ENCODE results near the gene IQGAP3. TPM values are rescaled to one million over a fixed set of nuclear protein-coding genes. Genes with fewer than 3 reads are reported as not detected.
A peak's percentile ranks its signal among the peaks of the same experiment; 100 is the strongest.

IQGAP3 gene
- polyA plus RNA-seq, 2 of the 4 experiments (the other 2 are of a cell fraction), result 15.6 to 17.0 TPM

DNA sequence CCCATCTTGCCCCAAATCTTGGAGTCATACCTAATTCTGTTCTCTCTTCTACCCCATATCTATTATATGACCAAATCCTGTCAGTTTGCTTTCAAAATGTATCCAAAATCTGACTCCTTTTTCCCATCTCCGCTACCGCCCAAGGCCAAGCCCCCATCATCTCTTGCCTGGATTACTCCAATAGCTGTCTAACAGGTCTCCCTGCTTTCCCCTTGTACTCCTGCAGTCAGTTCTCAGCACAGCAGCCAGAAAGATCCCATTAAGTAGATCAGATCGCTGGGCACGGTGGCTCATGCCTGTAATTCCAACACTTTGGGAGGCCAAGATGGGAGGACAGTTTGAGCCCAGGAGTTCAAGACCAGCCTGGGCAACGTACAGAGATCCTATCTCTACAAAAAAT is 19.8 kb downstream of the IQGAP3 start:
- H3K4me3 ChIP-seq, result no peak overlapping the region
- no peak for DNase-seq (ENCODE audit: low read depth in 1 of 2, low spot score in 1 of 2)

DNA sequence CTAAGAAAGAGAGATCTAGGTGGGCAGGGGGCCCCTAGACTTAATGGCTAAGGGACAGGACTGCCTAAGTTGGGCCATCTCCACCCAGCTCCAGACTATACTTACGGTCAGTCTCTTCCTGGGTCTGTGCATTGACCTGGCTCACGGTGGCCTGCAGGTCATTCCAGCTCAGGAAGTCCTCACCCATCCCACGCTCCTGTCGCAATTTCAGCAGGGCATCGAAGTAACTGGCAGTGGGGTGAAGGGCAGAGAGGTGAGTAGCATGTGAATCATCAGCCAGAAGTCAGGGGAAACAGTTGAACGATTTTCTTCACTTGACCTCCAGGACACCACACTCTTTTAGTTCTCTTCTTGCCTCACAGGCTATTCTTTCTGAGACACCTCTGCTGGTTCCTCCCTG is 20.5 kb downstream of the IQGAP3 start:
- peak overlapping the region; percentile 47 for H3K4me2 ChIP-seq
- WGBS (ENCODE audit: missing lambda C conversion rate), result 40% methylated on average over 6 of the region's 6 CpGs
- POLR2A ChIA-PET, result interaction anchor here (0.5 to 1.0 kb wide), 2 partner anchors 51 to 243 kb away, joined by 3 to 6 read pairs; partner anchors contain the start of gene MEF2D

More for the DNA sequence above, 19.8 kb downstream of the IQGAP3 start:
- TF ChIP-seq FOSB (CRISPR knock-in tag; IDR thresholded peaks at IDR 0.05), result no peak
- TF ChIP-seq, protein P1, sequence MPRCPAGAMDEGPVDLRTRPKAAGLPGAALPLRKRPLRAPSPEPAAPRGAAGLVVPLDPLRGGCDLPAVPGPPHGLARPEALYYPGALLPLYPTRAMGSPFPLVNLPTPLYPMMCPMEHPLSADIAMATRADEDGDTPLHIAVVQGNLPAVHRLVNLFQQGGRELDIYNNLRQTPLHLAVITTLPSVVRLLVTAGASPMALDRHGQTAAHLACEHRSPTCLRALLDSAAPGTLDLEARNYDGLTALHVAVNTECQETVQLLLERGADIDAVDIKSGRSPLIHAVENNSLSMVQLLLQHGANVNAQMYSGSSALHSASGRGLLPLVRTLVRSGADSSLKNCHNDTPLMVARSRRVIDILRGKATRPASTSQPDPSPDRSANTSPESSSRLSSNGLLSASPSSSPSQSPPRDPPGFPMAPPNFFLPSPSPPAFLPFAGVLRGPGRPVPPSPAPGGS (IDR thresholded peaks at IDR 0.05), result no peak
- TF ChIP-seq RFX5 (IDR thresholded peaks at IDR 0.05), result no peak
- TF ChIP-seq EHMT2 (IDR thresholded peaks at IDR 0.05; ENCODE audit: low read depth), result no peak
- TF ChIP-seq HOXA7 (CRISPR knock-in tag; IDR thresholded peaks at IDR 0.05), result no peak
- TF ChIP-seq ZNF302 (CRISPR knock-in tag; IDR thresholded peaks at IDR 0.05), result no peak
- TF ChIP-seq SREBF2 (IDR thresholded peaks at IDR 0.05), result no peak
- TF ChIP-seq EHF (CRISPR knock-in tag; IDR thresholded peaks at IDR 0.05), result no peak
- TF ChIP-seq, protein P2, sequence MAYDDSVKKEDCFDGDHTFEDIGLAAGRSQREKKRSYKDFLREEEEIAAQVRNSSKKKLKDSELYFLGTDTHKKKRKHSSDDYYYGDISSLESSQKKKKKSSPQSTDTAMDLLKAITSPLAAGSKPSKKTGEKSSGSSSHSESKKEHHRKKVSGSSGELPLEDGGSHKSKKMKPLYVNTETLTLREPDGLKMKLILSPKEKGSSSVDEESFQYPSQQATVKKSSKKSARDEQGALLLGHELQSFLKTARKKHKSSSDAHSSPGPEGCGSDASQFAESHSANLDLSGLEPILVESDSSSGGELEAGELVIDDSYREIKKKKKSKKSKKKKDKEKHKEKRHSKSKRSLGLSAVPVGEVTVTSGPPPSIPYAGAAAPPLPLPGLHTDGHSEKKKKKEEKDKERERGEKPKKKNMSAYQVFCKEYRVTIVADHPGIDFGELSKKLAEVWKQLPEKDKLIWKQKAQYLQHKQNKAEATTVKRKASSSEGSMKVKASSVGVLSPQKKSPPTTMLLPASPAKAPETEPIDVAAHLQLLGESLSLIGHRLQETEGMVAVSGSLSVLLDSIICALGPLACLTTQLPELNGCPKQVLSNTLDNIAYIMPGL (CRISPR knock-in tag; IDR thresholded peaks at IDR 0.05; ENCODE audit: borderline replicate concordance), result no peak
- TF ChIP-seq TFCP2L1 (CRISPR knock-in tag; IDR thresholded peaks at IDR 0.05), result no peak
- TF ChIP-seq, protein P3, sequence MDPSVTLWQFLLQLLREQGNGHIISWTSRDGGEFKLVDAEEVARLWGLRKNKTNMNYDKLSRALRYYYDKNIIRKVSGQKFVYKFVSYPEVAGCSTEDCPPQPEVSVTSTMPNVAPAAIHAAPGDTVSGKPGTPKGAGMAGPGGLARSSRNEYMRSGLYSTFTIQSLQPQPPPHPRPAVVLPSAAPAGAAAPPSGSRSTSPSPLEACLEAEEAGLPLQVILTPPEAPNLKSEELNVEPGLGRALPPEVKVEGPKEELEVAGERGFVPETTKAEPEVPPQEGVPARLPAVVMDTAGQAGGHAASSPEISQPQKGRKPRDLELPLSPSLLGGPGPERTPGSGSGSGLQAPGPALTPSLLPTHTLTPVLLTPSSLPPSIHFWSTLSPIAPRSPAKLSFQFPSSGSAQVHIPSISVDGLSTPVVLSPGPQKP (IDR thresholded peaks at IDR 0.05; ENCODE audit: low read depth, low read length), result no peak
- no peak for TF ChIP-seq CHD2 (IDR thresholded peaks at IDR 0.05; ENCODE audit: low read length, partially characterized antibody)
- ATAC-seq (no peak), FAIRE-seq (no peak)
- Histone ChIP-seq H3K4me1 (peaks cover 20% of the 10 kb centered on the region), H3K27ac (peak overlapping the region in 1 of 2 experiments; percentile 57; a peak in 4 of 6 replicates), H3K9me3 (no peaks in the 10 kb centered on the region), H3K4me2 (peak overlapping the region; percentile 47)
- CTCF ChIA-PET, result interaction anchor here (1.6 kb wide), 1 partner anchor 72 kb away, joined by 4 read pairs; no protein-coding TSS in a partner anchor
- WGBS (ENCODE audit: missing lambda C conversion rate), result 76% methylated on average over 5 of the region's 5 CpGs
- POLR2A ChIA-PET, result interaction anchor here (1.0 kb wide), 1 partner anchor 52 kb away, joined by 3 read pairs; the partner anchor contains the start of gene MEF2D

DNA sequence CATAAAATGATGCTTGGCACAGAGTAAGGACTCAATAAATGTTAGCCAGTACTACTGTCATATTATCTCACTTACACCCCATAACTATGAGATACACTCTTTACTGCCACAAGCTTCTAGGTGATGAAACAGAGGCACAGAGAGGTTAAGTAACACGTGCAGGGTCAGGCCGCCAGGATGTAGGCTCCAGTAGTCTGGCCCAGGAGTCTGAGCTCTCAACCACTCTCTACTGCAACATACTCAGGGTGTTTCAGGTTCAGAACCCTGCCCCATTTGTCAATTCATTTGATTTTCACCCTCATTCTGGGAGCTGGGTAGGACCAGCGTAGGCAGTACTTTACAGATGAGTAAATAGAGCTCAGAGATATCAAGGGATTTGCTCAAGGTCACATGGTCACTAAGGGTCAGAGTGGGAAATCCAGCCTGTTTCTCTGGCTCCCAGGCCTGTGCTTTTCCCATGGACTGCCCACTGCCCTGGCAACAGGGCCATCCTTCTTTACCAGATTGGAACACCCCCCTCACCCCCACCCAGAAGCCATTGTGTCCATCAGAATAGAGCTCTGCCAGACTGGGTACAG is 21.2 kb downstream of the IQGAP3 start:
- peaks cover 20% of the 10 kb centered on the region for H3K4me1 ChIP-seq
- WGBS (ENCODE audit: missing lambda C conversion rate), result 94% methylated on average over 3 of the region's 3 CpGs
- FAIRE-seq, result no peak
- ChIA-PET CTCF (interaction anchor here (0.6 to 1.8 kb wide), 8 partner anchors 10 to 105 kb away, joined by 3 to 6 read pairs (median 4); partner anchors contain the start of gene MEF2D), POLR2A (interaction anchor here (0.5 kb wide), 1 partner anchor 33 kb away, joined by 3 read pairs; no protein-coding TSS in a partner anchor)
- H3K4me3 ChIP-seq, result no peak overlapping the region
- peak overlapping the region; percentile 38 to 57; a peak in 4 of 6 replicates for H3K27ac ChIP-seq
- DNase-seq (ENCODE audit: low read depth in 1 of 2, low spot score in 1 of 2), result no peak
- H3K4me2 ChIP-seq, result peak overlapping the region; percentile 47; the same call in 1 of the 3 replicates
- ATAC-seq, result no peak
- no peaks in the 10 kb centered on the region for H3K9me3 ChIP-seq
- TF ChIP-seq GATA3 (IDR thresholded peaks at IDR 0.05; ENCODE audit: borderline replicate concordance) (no peak), ZC3H11A (IDR thresholded peaks at IDR 0.05) (no peak), NFE2L2 (conservative IDR thresholded peaks at IDR 0.05; ENCODE audit: low read length) (no peak), KDM5A (IDR thresholded peaks at IDR 0.05) (no peak), CBX2 (IDR thresholded peaks at IDR 0.05; ENCODE audit: borderline replicate concordance, low read depth) (no peak), TP53 (CRISPR knock-in tag; IDR thresholded peaks at IDR 0.05) (no peak), MAFK (IDR thresholded peaks at IDR 0.05; ENCODE audit: partially characterized antibody) (no peak), HOXB13 (CRISPR knock-in tag; IDR thresholded peaks at IDR 0.05; ENCODE audit: low read depth) (no peak), HOXB5 (CRISPR knock-in tag; IDR thresholded peaks at IDR 0.05) (no peak)
- TF ChIP-seq, protein P2 (CRISPR knock-in tag; IDR thresholded peaks at IDR 0.05; ENCODE audit: borderline replicate concordance), result no peak

More for the DNA sequence above, 20.5 kb downstream of the IQGAP3 start:
- peak; percentile 29 to 37 for DNase-seq (ENCODE audit: low read depth in 1 of 2, low spot score in 1 of 2)
- CTCF ChIA-PET, result interaction anchor here (0.8 to 1.6 kb wide), 3 partner anchors 11 to 71 kb away, joined by 3 to 4 read pairs (median 4); no protein-coding TSS in a partner anchor
- no peaks in the 10 kb centered on the region for H3K9me3 ChIP-seq
- no peak for FAIRE-seq
- TF ChIP-seq, protein P4, sequence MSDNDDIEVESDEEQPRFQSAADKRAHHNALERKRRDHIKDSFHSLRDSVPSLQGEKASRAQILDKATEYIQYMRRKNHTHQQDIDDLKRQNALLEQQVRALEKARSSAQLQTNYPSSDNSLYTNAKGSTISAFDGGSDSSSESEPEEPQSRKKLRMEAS (IDR thresholded peaks at IDR 0.05), result no peak
- TF ChIP-seq, protein P5, sequence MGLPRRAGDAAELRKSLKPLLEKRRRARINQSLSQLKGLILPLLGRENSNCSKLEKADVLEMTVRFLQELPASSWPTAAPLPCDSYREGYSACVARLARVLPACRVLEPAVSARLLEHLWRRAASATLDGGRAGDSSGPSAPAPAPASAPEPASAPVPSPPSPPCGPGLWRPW (IDR thresholded peaks at IDR 0.05), result no peak
- TF ChIP-seq CHD4 (IDR thresholded peaks at IDR 0.05; ENCODE audit: borderline replicate concordance) (no peak), JUNB (IDR thresholded peaks at IDR 0.05) (peak; percentile 29; the same call in 1 of the 2 replicates), FOSL2 (IDR thresholded peaks at IDR 0.05) (peak; percentile 52; the same call in 1 of the 2 replicates), FOSL2 (CRISPR knock-in tag; IDR thresholded peaks at IDR 0.05) (peak; percentile 35; the same call in 1 of the 2 replicates), ZC3H11A (IDR thresholded peaks at IDR 0.05) (no peak), CEBPB (IDR thresholded peaks at IDR 0.05) (peak in 1 of 2 experiments; percentile 34; a peak in 1 of 4 replicates)
- no peak overlapping the region for H3K4me3 ChIP-seq
- peak; percentile 45 to 46; a peak in 3 of 6 replicates for ATAC-seq
- peaks cover 20% of the 10 kb centered on the region for H3K4me1 ChIP-seq
- H3K27ac ChIP-seq, result peak overlapping the region; percentile 38 to 57; a peak in 5 of 6 replicates
